ENCODE data around the gene RING1.
A peak's percentile ranks its signal among the peaks of the same experiment; 100 is the strongest.

RING1 gene
- total RNA-seq = 28.9 to 72.2 (median 50.1) reads per million in 9 experiments

DNA sequence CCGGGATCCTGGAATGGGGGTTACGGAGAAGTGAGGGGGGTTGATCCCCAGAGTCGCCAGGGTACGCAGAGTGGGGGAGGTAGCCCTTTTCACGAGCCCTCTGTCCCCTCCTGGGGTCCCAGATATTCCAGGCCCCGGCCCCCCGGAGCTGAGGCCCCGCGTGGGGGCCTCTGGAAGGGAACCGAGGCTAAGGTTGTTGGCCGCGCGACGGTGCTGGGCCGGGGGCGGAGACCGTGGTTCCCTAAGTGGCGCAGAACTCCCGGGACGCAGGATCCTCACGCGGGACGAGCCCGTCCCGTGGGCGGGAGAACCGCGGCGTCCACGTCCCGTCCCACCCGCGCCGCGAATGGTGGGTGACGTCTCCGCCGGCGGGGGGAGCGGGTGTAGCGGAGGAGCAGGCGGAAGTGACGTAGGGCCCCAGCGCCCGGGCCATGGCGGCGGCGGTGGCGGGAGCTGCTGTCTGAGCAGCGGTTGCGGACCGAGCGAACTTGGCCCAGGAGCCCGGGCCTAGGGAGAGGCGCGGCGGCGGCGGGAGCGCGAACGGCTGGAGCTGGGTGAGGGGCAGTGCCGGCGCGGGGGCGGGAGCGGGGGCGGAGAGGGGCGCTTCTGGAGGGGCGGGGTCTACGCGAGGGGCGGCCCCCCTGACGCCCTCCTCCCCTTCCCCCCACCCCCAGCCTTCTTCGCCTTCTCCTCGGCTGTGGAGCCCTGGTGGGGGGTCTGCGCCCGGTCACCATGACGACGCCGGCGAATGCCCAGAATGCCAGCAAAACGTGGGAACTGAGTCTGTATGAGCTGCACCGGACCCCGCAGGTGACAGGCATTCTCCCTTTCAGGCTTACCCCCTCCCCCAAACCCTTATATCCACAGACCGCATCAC lies at the start of gene RING1:
TSS of gene RING1 (plus strand) at position 410 of the 877 bp plus-strand sequence. CDS start at position 733, 323 bp downstream.
- Mint-ChIP-seq H3K9me3 (no peaks in the 10 kb centered on the region), H3K36me3 (ENCODE audit: insufficient read depth) (peaks cover 28% of the 10 kb centered on the region), H3K27me3 (peaks cover 12 to 15% of the 10 kb centered on the region in 2 donors), H3K4me1 (ENCODE audit: low read depth in 2 of 2) (peaks cover 42 to 44% of the 10 kb centered on the region in 2 donors), H3K4me3 (peak within 1 kb of the TSS; percentile 83 to 93), H3K27ac (peak within 1 kb of the TSS; percentile 96 to 97)
- DNase-seq (peak; percentile 80 to 85 (median 82)), ATAC-seq (replicated peaks) (peak; percentile 72)

- Mint-ChIP-seq H3K27me3 (peaks cover 13 to 31% of the 10 kb centered on the region in 2 donors), H3K9me3 (no peaks in the 10 kb centered on the region), H3K4me1 (ENCODE audit: low read depth in 2 of 2) (peaks cover 10 to 15% of the 10 kb centered on the region in 2 donors), H3K36me3 (ENCODE audit: insufficient read depth) (no peaks in the 10 kb centered on the region), H3K27ac (no peak overlapping the region), H3K4me3 (no peak overlapping the region)
- no peak for ATAC-seq (replicated peaks)
- no peak for DNase-seq
Observed at GRCh38 chr6:33160096-33160495, 48.2 kb upstream of the RING1 start.

DNA sequence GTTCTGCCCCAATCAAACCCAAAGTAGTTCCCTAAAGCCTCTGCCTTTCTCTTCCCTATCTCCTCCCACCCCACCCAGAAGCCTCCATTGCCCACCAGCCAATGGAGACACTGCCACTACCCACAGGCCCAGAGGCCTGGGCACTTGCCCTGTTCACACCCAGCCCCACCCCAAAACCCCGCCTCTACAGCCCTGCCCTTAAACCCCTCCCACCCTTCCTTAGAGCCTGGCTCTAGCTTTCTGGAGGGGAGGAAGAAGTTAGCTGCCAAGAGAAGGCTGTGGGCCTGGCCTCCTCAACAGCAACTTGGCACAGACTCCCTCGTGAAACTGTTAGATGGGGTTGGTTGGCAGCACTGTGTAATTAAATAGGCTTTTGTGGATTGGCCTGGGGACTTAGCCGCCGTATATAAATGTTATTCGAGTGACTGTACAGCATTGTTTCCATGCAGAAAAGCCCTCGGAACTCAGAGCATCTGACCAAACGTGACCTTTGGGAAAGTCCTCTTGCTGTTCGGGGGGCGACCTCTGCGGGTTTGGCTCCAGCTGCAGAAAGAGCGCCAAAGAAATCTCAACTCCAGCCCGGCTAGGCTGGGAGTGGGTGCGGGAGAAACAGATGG lies 47.5 kb upstream of the RING1 start:
- no peaks in the 10 kb centered on the region for H3K36me3 Mint-ChIP-seq (ENCODE audit: insufficient read depth)
- H3K27me3 Mint-ChIP-seq = peaks cover 16 to 37% of the 10 kb centered on the region in 2 donors
- DNase-seq (no peak), ATAC-seq (replicated peaks) (no peak)
- peaks cover 10 to 15% of the 10 kb centered on the region in 2 donors for H3K4me1 Mint-ChIP-seq (ENCODE audit: low read depth in 2 of 2)
- no peaks in the 10 kb centered on the region for H3K9me3 Mint-ChIP-seq
- H3K4me3 Mint-ChIP-seq = peak overlapping the region; percentile 78 to 85
- peak overlapping the region in 1 of 2 donors; percentile 69 for H3K27ac Mint-ChIP-seq

DNA sequence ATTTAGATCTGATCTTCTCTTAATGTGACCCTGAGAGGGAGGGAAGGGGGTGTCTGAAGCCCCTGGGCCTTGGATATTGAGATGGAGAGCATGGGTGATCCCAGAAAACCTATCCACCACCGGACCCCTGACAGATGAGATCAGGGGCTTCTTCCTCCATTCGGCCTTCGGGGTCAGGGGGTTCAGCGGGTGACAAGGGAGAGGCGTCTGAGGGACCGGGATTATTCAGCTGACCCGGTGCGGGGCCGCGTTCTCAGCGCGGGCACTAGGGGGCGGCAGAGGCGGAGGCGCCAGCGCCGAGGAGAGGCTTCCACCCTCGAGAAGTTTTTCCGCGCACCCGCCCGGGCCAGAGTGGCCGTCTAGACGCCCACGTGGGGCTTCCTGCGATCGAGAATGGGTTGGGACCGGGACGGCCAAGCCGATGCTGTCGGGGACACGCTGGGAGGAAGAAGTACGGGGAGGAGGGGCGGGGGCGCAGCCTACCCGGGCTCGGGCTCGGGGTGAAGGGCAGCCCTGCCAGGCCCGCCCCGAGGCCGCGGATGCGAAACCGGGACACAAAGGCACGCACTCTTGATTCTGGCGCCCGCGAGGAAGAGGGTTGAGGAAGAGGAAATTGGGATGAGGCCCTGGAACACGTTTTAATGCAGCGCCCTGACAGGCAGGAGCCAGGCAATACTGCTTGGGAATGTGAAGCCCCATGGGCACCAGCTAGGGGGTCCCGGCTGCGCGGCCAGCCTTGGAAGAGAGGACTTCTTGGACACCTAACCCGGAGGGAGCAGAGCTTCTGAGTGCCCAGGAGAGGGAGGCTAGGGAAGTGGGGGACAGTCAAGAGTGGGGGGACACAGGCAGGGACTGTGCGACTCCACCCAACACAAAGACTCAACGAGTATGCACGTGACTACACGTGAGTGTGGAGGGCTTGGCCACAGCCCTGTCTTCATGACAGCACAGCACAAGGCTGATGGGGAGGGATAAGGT lies 46.7 kb upstream of the RING1 start:
- peak overlapping the region in 1 of 2 donors; percentile 69 for H3K27ac Mint-ChIP-seq

DNA sequence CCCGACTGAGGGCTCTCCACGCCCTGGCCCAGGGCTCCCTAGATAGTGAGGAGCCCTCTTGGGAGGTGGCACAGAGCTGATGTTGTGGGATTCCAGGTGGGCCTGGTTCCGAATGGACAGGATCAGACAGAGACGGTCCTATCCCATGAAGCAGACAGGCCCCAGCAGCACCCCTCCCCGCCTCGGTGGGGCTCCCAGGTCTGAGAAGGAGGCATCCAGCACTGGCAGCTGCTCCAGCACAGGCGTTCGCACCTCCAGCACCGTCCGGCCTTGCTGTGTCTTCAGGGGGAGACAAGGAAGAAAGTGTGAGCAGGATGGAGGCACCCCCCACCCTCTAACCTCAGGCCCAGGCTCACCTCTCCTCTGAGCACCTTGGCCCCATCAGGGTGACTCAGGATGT lies 44.8 kb upstream of the RING1 start:
- H3K27ac Mint-ChIP-seq = no peak overlapping the region
- ATAC-seq (replicated peaks) = no peak
- no peaks in the 10 kb centered on the region for H3K36me3 Mint-ChIP-seq (ENCODE audit: insufficient read depth)
- H3K4me1 Mint-ChIP-seq (ENCODE audit: low read depth in 2 of 2) = peaks cover 10 to 15% of the 10 kb centered on the region in 2 donors
- H3K9me3 Mint-ChIP-seq = no peaks in the 10 kb centered on the region
- peaks cover 16 to 56% of the 10 kb centered on the region in 2 donors for H3K27me3 Mint-ChIP-seq
- H3K4me3 Mint-ChIP-seq = no peak overlapping the region
- no peak for DNase-seq

More for the DNA sequence above, 46.7 kb upstream of the RING1 start:
- peak; percentile 98 for ATAC-seq (replicated peaks)
- peaks cover 18 to 46% of the 10 kb centered on the region in 2 donors for H3K27me3 Mint-ChIP-seq
- no peaks in the 10 kb centered on the region for H3K9me3 Mint-ChIP-seq
- no peaks in the 10 kb centered on the region for H3K36me3 Mint-ChIP-seq (ENCODE audit: insufficient read depth)
- H3K4me3 Mint-ChIP-seq = peak overlapping the region; percentile 78 to 85
- H3K4me1 Mint-ChIP-seq (ENCODE audit: low read depth in 2 of 2) = peaks cover 10 to 15% of the 10 kb centered on the region in 2 donors
- peak; percentile 81 to 87 (median 85) for DNase-seq

GRCh38 chr6:33164176-33164575 lies 44.1 kb upstream of the RING1 start:
- peaks cover 10 to 15% of the 10 kb centered on the region in 2 donors for H3K4me1 Mint-ChIP-seq (ENCODE audit: low read depth in 2 of 2)
- no peaks in the 10 kb centered on the region for H3K9me3 Mint-ChIP-seq
- DNase-seq (no peak), ATAC-seq (replicated peaks) (no peak)
- peaks cover 12 to 63% of the 10 kb centered on the region in 2 donors for H3K27me3 Mint-ChIP-seq
- H3K27ac Mint-ChIP-seq = no peak overlapping the region
- no peaks in the 10 kb centered on the region for H3K36me3 Mint-ChIP-seq (ENCODE audit: insufficient read depth)
- H3K4me3 Mint-ChIP-seq = peak overlapping the region; percentile 9 to 26

GRCh38 chr6:33164665-33165373 lies 43.5 kb upstream of the RING1 start:
- peaks cover under 1% of the 10 kb centered on the region for H3K36me3 Mint-ChIP-seq (ENCODE audit: insufficient read depth)
- H3K4me3 Mint-ChIP-seq = no peak overlapping the region
- ATAC-seq (replicated peaks) (no peak), DNase-seq (no peak)
- no peaks in the 10 kb centered on the region for H3K9me3 Mint-ChIP-seq
- peaks cover 10 to 15% of the 10 kb centered on the region in 2 donors for H3K4me1 Mint-ChIP-seq (ENCODE audit: low read depth in 2 of 2)
- H3K27me3 Mint-ChIP-seq = peaks cover 12 to 63% of the 10 kb centered on the region in 2 donors
- H3K27ac Mint-ChIP-seq = no peak overlapping the region

DNA sequence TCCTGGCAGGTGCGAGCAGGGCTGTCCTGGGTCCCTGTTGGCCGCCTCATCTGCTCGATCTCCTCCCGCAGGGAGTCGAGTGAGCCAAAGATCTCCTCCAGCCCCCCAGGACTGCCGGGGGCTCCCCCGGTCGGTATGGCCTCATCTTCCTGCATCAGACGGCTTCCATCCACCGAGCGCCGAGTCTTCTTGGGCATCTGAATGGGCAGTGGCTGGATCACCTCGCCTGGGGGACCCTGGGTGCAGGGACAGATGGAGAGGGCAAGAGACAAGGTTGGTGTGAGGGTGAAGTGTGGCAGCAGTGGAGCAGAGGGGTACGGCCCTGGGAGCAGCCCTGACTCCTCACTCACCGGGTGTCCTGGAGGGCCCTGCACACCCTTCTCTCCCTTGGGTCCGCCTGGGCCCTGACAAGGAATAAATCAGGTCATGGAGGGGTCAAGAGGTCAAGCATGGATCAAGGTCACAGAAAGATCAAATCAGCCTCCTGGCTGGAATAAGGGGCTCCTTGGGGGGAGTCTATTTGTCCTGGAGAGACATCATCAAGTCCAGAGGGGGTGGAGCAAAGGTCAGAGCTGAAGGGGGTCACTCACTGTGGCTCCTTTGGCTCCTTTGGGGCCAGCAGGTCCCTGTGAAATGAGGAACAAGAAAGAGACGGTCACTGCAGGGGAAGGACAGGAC lies 42.6 kb upstream of the RING1 start:
- Mint-ChIP-seq H3K4me3 (no peak overlapping the region), H3K27ac (peak overlapping the region in 1 of 2 donors; percentile 30), H3K9me3 (no peaks in the 10 kb centered on the region), H3K4me1 (ENCODE audit: low read depth in 2 of 2) (peaks cover 10 to 15% of the 10 kb centered on the region in 2 donors), H3K36me3 (ENCODE audit: insufficient read depth) (peaks cover 2% of the 10 kb centered on the region), H3K27me3 (peaks cover 12 to 63% of the 10 kb centered on the region in 2 donors)
- no peak for DNase-seq
- no peak for ATAC-seq (replicated peaks)

DNA sequence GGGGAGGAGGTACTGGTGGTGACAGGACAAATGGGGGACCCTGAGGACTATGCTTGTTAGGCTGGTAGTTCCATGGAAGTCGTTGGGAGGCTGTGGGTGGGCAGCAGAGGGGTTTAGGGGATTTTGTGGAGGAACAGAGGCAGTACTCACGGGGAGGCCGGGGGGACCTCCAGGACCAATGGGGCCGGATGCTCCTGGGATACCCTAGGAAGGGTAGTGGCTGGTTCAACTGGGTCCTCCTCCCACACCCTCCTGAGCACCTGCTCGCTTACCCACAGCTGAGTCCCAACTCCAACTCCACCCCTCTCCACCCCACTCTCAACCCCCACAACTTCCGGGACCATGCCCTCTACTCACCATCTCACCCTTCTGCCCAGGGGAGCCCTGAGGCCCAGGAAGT lies 41.9 kb upstream of the RING1 start:
- Mint-ChIP-seq H3K4me1 (ENCODE audit: low read depth in 2 of 2) (peaks cover 6 to 10% of the 10 kb centered on the region in 2 donors), H3K27ac (peak overlapping the region in 1 of 2 donors; percentile 30), H3K9me3 (no peaks in the 10 kb centered on the region), H3K27me3 (peaks cover 12 to 60% of the 10 kb centered on the region in 2 donors), H3K4me3 (no peak overlapping the region), H3K36me3 (ENCODE audit: insufficient read depth) (peaks cover 2% of the 10 kb centered on the region)
- ATAC-seq (replicated peaks) (no peak), DNase-seq (no peak)

DNA sequence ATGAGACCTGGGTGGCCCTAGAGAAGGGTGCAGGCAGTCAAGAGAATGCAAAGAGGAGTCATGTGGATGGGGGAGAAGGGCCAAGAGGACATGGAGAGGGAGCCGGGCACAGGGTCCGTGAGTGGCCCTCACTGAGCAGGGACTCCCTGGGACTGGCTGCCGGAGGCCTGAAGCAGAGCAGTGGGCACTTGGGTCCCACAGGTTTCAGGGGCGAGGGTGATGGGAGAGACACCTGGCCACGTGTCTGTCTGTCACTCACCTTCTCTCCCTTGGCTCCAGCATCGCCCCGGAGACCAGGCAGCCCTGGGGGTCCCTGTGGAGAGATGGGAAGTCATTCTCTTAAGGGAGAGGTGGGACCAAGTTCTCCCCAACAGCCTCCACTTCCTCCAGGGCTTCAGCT lies 41.5 kb upstream of the RING1 start:
- DNase-seq (no peak), ATAC-seq (replicated peaks) (no peak)
- peaks cover 12 to 55% of the 10 kb centered on the region in 2 donors for H3K27me3 Mint-ChIP-seq
- H3K36me3 Mint-ChIP-seq (ENCODE audit: insufficient read depth) = peaks cover 2% of the 10 kb centered on the region
- H3K4me3 Mint-ChIP-seq = no peak overlapping the region
- peak overlapping the region in 1 of 2 donors; percentile 30 for H3K27ac Mint-ChIP-seq
- H3K4me1 Mint-ChIP-seq (ENCODE audit: low read depth in 2 of 2) = peaks cover 2 to 5% of the 10 kb centered on the region in 2 donors
- H3K9me3 Mint-ChIP-seq = no peaks in the 10 kb centered on the region

- peaks cover 12 to 56% of the 10 kb centered on the region in 2 donors for H3K27me3 Mint-ChIP-seq
- DNase-seq (no peak), ATAC-seq (replicated peaks) (no peak)
- H3K36me3 Mint-ChIP-seq (ENCODE audit: insufficient read depth) = peaks cover 2% of the 10 kb centered on the region
- peak overlapping the region in 1 of 2 donors; percentile 59 for H3K27ac Mint-ChIP-seq
- no peak overlapping the region for H3K4me3 Mint-ChIP-seq
- peaks cover 0 to 3% of the 10 kb centered on the region in 2 donors for H3K4me1 Mint-ChIP-seq (ENCODE audit: low read depth in 2 of 2)
- H3K9me3 Mint-ChIP-seq = no peaks in the 10 kb centered on the region
Observed at GRCh38 chr6:33167374-33168283, 40.7 kb upstream of the RING1 start.

Measured in effector memory CD8-positive, alpha-beta T cell (primary cell).